NCI-H446 treated with DMSO at 0.1 percent for 48 hours (cell line): Measurements from ENCODE around the gene CCDC127.

ENCODE experiments used
- DNase-seq: peaks from one replicate; lab custom pipeline; 2025; lab: John Stamatoyannopoulos, UW

The CCDC127 gene

DNA sequence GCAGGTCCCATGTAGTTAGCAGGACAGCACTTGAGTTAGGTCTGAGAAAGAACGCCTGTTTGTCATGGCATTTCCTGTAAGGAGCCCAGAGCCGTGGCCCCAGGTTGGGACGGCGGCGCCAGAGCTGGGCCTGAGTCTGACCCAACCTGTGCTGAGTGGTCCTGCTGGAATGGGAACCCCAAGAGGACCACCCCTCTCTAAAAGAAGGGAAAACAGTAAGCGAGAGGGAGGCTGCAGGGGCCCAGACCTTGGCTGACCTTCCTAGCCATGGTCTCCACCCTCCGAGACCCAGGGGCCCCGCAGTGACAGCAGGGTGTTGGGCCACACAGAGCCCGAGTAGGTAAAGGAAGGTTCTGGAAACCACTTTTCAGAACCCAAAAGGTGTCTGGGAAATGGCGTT, 28.5 kb downstream of the CCDC127 start:
- no peak for DNase-seq

DNA sequence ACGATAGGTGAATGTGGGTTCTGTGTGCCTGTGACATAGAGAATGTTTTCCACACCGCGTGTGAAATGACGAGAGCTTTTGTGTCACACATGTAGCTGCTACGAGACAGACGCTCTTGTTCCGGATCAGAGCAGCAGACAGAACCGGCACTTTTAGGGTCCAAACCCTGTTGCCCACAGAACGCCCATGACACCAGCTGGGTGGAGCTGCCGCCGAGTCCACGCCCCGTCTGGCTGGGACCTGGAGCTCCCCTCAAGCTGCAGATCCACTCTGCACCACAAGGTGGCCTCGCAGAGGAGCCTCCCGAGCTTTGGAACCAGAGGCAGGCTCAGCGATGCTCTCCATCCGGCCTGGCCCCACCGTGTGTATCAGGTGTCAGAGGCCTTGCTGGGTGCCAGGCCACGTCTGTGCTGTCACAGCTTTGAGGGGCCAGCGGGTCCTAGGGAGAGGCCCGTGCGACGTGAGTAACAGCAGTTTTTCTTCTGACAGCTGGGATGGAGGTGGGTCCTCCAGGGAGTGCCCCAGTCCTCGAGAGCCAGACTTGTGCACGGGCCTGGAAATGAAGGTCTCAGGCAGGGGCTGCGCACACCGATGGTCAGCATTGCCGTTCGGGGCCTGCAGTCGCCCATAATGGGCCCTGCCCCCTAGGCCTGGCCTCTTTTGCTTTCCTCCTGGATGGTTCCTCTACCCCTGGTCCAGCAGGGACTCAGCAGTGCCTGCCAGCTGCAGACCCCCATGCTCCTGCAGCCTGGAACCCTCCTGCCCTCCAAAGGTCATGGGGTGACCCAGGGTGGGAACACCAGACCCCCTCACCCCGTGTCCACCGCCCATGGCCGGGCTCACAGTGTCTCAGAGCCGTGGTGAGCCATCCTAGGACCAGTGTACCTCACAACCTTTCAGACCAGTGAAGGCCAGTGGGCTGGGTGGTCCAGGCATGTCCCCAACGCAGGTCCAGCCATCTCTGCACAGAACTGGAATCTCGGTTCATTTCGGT, 29.2 kb downstream of the CCDC127 start:
- DNase-seq, result peak; percentile 70

DNA sequence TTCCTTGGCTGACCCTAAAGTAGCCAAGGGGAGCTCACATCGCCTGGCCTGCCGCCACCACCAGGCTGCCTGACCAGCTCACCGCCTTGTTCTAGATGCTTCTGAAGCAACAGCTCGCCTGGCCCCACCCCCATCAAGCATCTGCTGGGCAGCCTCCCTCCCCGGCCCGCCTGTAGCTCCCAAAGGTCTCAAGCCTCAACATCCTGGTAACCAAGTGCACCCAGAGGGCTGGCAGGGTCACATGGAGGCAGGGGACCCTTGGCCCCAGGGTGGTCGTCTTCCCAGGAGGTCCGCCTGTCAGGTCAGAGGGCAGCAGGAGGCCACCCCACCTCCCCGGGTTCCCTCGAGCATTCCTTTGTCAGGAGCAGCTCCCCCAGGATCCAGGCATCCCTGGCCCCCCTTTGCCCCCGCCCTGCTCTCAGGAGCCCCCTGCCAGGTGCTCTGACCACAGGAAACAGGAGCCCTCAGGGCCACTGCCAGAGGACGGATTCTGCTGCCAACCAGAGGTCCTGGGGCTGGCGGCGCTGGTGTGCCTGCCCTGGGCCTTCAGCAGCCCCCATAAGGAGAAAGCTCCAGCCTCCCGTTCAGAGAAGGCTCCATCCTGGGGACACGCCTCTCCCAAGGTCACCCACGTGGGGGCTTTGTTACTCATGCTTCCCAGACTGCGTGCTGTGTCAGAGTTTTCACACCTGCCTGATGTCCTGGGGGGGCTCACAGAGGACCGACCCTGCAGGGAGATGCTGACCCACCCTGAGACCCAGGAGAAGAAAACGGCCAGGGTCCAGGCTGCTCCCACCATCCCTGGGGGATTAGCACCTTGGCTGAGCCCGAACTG, 30.1 kb downstream of the CCDC127 start:
- DNase-seq, result no peak

DNA sequence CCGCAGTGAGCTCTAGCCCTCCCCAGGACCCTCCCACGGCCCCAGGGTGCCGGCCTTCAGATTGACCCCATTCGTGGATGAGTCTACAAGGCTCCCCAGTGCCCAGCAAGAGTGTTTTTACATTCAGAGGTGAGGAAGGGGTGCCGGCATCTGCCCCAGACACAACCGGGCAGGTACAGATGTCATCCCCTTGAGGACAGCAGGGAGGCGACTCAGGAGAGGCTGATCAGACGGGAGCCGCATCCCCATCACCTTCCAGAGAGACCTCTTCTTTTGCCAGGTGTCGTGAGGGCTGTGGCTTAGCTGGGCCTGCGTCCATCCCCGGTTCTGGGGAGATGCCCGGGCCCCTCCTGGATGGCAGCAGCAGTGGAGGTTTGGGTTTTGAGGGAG, 30.9 kb downstream of the CCDC127 start:
- no peak for DNase-seq

DNA sequence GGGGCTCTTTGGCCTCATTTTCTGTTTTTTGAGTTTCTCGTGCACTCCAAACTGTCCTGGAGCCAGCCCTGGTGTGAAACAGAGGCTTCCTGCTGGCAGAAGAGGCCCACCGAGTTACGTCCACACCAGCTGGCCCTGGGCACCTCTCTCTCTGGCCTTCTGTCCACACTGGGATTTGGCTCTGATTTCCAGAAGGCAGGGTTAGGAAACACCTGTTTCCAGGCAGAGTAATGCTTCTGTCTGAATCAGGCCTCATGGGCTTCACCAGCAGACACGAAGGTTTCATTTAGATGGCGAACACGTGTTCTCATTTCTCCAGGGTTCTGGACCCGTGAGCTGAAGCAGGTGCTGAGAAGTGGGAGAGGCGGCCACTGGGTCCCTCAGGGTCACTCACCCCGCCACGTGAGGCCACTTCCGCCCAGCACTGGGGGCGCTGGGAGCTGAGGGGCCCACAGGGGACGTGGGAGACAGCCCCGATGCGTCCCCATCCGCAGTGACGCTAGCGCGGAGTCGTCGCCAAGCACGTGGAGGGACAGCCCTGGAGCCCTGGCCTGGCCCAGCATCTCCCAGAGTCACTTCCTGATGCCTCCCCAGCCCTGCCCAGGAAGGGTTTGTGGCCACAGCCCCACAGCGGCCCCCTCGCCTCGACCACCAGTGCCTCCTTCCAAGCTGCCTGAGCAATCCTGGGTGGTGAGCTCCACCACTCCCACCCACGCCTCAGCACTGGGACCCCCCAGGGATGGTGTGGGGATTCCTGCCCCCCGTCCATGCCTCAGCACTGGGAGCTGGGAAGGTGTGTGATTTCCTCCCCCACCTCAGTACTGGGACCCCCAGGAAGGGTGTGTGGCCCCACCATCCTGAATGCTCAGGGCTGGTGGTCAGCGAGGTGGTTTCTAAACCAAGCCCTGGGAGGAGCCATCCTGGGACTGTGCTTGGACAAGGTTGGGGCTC, 31.6 kb downstream of the CCDC127 start:
- DNase-seq, result no peak

DNA sequence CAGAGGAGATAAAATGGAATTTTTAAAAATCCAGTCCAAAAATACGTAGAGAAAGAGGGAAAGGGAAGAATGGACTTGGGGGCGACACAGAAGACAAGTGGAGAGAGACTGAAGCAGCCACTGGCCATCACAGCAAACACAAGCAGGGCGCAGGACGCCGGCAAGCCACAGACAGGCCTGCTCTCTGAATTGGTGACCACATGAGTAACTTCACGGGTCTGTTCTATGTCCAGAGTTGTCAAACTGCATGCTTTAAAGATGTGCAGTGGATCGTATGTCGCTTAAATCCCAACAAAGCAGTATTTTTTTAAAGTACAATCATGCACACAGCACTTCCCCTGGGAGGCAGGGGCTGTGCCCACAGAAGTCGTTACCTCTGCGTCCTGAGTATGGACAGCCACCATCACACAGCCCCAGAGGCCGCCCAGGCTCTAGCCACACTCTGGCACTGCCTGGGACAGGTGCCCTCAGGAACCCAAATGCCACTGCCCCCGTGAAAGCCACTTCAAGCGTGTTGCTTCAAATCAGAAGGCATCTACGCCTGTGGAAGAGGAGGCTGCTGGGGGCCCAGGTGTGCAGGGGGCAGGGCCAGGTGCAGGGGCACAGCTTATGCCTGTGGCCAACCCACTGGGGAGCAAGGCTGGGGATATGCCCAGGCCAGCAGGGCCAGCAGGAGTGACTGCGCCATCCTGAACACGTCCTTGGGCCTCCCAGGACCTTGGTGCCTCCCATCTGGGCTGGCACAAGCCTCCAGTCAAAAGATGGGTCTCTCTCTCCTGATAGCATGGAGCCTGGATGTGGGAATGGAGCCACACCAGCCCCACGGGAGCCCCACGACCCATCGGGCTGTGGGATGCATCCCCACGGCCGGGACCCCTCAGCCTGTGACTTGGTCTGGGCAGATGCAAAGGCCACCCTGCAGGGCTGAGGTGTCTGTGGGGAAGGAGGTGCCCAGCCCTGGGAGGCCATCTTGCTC, 32.6 kb downstream of the CCDC127 start:
- DNase-seq, result no peak

DNA sequence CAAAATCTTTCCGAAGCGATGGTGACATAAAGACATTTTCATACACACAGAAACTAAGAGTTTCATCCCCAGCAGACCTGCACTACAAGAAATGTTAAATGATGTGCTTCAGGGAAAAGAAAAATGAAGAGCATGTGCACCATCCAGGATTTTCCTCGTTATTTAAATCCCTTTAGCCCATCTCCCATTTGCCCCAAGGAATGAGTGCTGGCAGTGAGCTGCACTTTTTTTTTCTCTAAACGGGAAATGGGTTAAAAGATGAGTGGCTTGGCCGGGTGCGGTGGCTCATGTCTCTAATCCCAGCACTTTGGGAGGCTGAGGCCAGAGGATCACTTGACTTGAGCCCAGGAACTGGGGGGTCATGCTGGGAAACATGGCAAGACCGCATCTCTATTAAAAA, 33.5 kb downstream of the CCDC127 start:
- no peak for DNase-seq

DNA sequence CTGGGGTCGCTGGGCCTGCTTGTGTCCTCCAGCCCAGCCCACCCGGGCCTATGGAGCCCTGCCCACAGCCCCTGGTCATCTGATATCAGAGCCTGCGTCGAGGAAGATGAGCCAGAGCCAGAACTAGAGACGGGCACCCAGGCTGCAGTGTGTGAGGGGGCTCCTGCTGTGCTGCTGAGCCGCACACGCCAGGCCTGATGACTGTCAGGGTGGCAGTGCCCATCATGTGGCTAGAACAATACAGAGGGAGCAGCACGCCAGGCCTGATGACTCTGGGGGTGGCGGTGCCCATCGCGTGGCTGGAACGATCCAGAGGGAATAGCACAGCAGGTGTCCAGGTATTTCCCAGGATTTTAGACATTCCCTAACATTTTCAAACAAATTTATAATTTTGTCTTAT, 35.8 kb downstream of the CCDC127 start:
- no peak for DNase-seq

DNA sequence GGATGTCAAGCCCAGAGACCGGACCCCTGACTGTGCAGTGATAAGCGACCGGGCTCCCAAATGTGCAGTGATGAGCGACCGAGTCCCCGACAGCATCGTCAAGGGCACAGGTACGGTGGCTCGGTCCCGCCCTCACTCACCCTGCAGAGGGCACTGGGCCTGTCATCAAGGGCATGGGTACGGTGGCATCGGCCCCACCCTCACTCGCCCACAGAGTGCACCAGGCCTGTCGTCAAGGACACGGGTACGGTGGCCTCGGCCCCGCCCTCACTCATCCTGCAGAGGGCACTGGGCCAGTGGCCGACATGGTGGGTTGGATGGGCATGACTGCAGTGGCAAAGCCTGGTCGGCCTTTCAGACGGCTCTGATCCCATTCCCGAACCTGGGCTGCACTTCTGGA, 36.4 kb downstream of the CCDC127 start:
- no peak for DNase-seq

DNA sequence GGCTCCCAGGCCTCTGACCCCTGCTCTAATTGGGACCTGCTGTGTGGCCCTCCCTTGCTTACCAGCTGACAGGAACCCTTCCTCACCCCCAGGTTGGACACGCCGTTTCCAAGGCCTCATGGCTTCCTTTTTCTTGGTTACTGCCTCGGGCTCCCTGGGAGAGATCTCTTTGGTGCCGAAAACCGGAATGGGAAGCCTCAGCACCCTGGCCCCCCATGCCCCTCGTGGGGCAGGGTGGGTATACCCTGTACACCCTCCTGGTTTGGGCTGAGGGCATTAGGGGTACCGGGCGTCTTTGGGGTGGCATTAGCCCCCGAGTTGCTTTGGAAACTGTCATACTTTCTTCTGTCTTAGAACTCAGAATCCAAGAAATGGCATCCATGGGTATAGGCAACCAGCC, 36.8 kb downstream of the CCDC127 start:
- DNase-seq, result no peak

DNA sequence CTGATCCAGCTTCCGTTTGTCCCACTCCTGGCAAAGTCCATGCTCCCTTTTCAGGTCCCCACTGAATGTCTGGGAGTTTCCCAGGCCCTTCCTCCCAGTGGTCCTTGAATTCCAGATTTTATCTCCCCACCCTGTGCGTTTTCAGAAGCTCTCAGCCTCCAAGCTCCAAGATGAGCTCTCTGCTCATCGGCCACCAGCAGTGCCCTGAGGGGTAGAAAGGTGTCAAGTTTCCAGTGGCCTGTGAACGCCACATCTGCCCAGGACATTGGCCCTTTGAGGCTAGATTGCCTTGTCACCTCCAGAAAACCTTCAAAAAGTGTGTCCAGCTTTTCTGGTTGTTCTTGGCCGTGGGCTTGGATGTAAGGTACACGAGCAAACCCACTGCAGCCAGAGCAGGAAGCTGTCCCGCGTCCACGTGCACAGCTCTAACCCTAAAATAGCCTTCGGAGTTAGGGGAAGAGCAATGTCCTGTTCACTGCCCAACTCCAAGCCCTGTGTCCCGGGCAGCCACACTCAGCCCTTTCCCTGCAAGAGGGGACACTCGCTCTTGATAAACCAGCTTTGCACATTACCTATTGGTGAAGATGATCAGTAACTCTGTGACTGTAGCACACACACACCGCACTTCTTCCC, 37.6 kb downstream of the CCDC127 start:
- DNase-seq, result no peak

DNA sequence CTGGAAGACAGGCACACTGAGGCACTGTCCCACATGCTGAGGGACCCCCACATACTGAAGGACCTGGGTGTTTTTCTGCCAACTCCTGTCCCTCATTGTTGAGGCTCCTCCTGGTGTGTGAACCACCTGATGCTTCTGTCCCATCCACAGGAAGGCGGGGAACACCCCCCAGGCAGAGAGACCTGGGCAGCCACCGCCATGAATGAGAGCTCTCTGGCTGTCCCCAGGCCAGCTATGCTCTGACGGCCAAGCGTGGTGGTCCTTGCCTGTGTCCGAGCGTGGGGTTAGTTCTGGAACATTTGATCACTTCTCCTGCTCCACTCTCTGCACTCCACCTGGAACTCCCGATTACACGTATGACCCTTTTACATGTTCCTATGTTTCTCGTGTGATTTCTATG, 38.6 kb downstream of the CCDC127 start:
- no peak for DNase-seq

DNA sequence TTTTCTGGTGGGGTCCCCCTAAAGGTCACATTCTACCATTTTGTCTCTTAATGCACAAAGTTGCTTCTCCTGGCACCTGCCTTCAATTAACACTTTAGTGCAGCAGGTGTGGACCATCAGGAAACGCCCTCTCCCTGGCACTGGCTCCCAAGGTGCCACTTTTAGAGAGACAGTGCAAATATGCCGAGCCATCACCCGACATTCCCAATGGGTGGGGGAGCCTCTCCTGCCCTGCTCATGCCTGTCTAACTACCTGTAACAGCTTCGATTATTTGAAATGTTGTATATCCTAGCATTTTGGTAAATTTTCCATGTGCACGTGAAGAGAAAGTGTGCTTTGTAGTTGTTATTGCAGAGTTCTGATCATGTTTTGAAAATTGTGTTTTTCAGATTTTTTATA, 39.8 kb downstream of the CCDC127 start:
- DNase-seq, result no peak

DNA sequence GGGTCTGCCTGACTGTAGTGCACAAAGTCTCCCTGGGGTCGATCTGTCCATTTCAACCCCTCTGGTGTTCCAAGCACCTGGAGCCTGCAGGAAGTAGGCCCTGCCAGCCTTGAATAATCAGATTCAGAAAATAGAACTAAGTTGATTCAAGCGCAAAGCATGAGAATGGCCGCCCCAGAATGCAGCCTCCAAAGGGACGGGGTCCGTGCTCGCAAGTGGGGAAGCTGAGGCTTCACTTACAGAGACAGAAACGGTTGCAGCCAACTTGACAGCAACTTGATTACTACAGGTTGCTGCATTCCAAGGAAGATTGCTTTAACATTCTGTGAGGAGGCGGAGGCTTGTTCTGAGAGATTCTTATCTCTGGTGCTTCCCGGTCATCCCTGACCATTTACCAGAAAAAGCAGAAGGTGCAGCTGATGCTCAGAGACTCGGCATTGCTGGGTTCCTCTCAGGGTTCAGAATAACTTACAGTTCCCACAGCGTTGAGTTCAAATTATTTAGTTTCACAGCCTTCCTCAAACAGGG, 41.6 kb downstream of the CCDC127 start:
- DNase-seq, result no peak

DNA sequence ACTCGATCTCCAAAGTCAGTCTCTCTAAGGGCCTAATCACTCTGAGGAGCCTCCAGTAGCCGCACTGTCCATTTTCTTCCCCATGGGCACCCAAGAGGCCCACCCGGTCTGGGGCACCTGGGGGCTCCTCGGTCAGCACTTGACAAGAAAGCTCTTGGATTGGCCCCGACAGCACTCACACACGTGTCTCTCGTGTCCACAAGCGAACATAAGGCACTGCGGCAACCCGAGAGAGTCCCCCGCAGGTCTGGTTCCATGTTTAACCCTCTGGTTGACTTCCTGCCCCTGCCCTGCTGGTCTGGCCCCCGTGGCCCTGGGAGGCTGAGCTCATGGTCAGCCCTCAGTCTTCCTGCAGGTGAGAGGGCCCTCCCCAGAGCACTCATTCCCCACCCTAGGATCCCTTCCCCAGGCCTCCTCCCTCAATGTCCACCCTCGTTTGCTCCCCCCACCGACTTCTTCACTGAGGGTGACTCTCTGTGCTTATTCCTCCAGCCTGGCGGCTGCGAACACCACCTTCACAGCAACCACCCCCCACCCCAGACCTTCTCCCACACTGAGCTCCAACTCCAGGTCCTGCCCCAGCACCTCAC, 43.0 kb downstream of the CCDC127 start:
- no peak for DNase-seq

DNA sequence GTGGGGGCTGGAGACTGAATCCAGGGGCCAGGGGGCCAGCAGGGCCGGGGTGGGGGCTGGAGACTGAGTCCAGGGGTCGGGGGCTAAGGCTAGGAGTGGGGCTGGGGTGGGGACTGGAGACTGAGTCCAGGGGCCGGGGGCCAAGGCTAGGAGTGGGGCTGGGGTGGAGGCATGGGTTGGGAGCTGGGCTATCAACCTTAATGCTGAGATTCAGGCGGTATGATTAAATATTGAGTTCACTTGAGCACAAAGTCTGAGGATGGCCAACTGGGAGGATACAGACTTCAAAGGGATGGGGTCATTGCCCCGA, 43.7 kb downstream of the CCDC127 start:
- DNase-seq, result no peak

DNA sequence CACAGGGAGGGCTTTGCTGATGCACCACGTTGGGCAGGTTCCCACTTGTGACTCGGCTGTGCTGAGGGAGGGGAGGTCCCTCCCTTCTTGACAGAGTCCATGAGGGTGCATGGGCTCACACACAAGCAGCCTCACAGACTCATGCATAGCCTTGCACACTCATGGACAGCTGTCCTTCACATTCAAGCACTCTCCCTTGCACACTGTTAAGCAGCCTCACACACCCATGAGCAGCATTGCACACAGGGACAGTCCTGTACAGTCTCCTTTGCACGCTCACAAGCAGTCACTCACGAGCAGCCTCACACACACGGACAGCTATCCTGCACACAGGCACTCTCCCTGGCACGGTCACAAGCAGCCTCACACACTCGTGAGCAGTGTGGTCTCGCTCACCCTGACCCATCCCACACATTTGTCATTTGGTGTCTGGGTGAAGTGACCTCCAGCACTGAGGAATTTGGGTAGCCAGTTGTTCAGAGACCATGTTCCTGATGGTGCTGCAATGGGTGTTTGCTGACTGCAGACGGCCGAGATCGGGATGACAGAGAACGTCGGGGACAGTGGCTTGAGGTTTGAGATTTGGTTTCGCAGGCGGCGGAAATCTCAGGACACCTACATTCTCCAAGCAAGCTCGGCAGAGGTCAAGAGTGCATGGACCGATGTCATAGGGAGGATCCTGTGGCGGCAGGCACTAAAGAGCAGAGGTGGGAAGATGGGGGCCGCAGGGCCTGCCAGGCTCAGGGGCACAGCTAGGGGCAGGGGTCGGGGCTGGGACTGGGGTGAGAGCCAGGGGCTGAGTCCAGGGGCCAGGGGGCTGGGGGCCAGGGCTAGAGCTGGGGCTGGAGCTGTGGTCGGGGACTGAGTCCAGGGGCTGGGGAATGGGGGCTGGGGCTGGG, 44.3 kb downstream of the CCDC127 start:
- DNase-seq, result no peak

DNA sequence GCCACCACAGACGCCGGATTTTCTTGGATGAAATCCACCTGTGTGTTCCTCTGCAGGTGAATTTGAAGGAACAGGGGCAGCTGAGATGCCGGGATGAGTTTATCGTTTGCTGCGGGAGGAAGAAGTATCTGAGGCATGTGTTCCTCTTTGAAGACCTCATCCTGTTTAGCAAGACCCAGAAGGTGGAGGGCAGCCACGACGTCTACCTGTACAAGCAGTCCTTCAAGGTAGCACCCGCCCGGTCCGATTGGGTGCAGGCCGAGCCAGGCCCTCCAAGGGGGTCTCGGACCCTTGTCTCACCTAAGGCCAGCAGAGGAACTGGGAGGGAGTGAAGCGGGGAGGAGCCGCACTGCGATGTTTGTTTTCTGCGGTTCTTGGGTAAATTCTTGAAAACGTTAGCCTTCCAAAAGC, 45.1 kb downstream of the CCDC127 start:
- no peak for DNase-seq

DNA sequence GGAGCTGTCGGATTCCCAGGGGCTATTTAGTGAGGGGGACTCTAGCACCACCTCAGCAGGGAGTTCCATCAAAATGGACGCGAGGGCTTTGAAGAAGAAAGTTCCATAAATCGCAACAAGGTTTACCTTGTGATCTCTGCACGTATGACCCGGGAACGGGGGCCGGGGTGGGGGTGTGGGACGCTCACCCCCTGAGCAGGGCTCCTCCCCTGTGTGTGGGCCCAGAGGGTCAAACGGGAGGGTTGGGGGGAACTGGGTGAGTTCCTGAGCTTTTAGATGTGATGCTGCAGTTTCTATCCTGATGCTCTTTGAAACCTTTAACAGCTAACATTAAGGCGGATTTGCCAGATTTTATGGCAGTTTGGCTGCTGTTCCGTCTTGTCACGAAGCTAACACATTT, 45.5 kb downstream of the CCDC127 start:
- DNase-seq, result no peak
